Activated T-helper 2 cell treated with anti-CD3 and anti-CD28 coated beads, Interferon-gamma antibody, Interleukin-2, Interleukin-4, amounts not matched to agents 10 μg/mL and 5 μg/mL and 100 μg/mL, durations not matched to agents 14 hours and 24 hours and 36 hours (primary cell): ENCODE measurements around the gene OBP2A. TPM values are rescaled to one million over a fixed set of nuclear protein-coding genes. Genes with fewer than 3 reads are reported as not detected.

Experiments used
- DNase-seq: peaks from one replicate; pipeline ENCODE4 v3.0.0; 2021; ENCODE audit warnings: low spot score
- H3K27ac Mint-ChIP-seq: one replicate; pipeline ENCODE4 v1.8.0; 2021; ENCODE audit warnings: mixed read lengths
- H3K27me3 Mint-ChIP-seq: one replicate; pipeline ENCODE4 v1.8.0; 2021; ENCODE audit warnings: low read depth, mixed read lengths
- H3K36me3 Mint-ChIP-seq: one replicate; pipeline ENCODE4 v1.8.0; 2021; ENCODE audit warnings: low read depth, mixed read lengths
- H3K4me1 Mint-ChIP-seq: one replicate; pipeline ENCODE4 v1.8.0; 2021; ENCODE audit warnings: low read depth, mixed read lengths
- H3K4me3 Mint-ChIP-seq: one replicate; pipeline ENCODE4 v1.8.0; 2021; ENCODE audit warnings: low read depth, mild to moderate bottlenecking, moderate library complexity, mixed read lengths
- H3K9me3 Mint-ChIP-seq: one replicate; pipeline ENCODE4 v1.8.0; 2021; ENCODE audit warnings: mixed read lengths
- intact Hi-C: fragments of 100-400 bp; cut with micrococcal nuclease; formaldehyde crosslinking; loops from one replicate; pipeline ENCODE4 v1.15.1; 2023
- total RNA-seq: library from RNA; stranded (reverse); gene quantifications from 2 replicates; pipeline ENCODE4 v1.2.3, GENCODE V29; 2022

The OBP2A gene
- total RNA-seq, 1 donor from 2014 or later = not detected

- Mint-ChIP-seq H3K4me3 (no peak overlapping the region), H3K9me3 (no peaks in the 10 kb centered on the region), H3K4me1 (no peaks in the 10 kb centered on the region), H3K36me3 (no peaks in the 10 kb centered on the region), H3K27ac (no peak overlapping the region), H3K27me3 (peaks cover 14% of the 10 kb centered on the region)
- intact Hi-C loops = no loop called here
- no peak for DNase-seq
Measured at GRCh38 chr9:135596211-135596610, 50.3 kb downstream of the OBP2A start.

Other genes with a start within 250 kb of the OBP2A start
- gene PPP1R26, start 66.3 kb upstream of the OBP2A start, total RNA-seq = 2.2 and 2.3 TPM in 2 replicates
- gene MRPS2, start 45.4 kb upstream of the OBP2A start, total RNA-seq = 61.7 TPM in 2 replicates
- not detected in 2 replicates for gene LCN1, start 24.7 kb upstream of the OBP2A start, total RNA-seq
- not detected in 2 replicates for gene PAEP, start 15.6 kb downstream of the OBP2A start, total RNA-seq
- not detected in 2 replicates for gene GLT6D1, start 93.4 kb downstream of the OBP2A start, total RNA-seq
- gene LCN9, start 117.2 kb downstream of the OBP2A start, total RNA-seq = not detected in 2 replicates
- gene SOHLH1, start 153.4 kb downstream of the OBP2A start, total RNA-seq = not detected in 2 replicates
- not detected in 2 replicates for gene KCNT1, start 156.1 kb downstream of the OBP2A start, total RNA-seq